GM12878 (cell line): ENCODE results near the gene ANTXR2.

ENCODE experiments used
- CREB1 ChIP-seq: IDR thresholded peaks from 2 replicates; pipeline ENCODE4 v1.6.1; 2012; ENCODE audit warnings: low read depth, mild to moderate bottlenecking, inconsistent platforms
- CREM ChIP-seq: IDR thresholded peaks from 2 replicates; pipeline ENCODE4 v1.6.1; 2014; ENCODE audit warnings: antibody characterized with exemption, low read depth
- EP300 ChIP-seq, 2 experiments: fragments of 150-350 bp in 1 of 2; IDR thresholded peaks; 2 replicates each; pipeline ENCODE4 v1.6.1; 2011 to 2012; ENCODE audit warnings: low read depth in 2 of 2, low read length in 2 of 2, borderline replicate concordance in 1 of 2, improper control_type of control experiment in 1 of 2, inconsistent platforms in 1 of 2; ENCODE audit not compliant: control insufficient read depth in 1 of 2
- FOXM1 ChIP-seq: IDR thresholded peaks from 2 replicates; pipeline ENCODE4 v1.6.1; 2012; ENCODE audit warnings: low read depth, mild to moderate bottlenecking, inconsistent platforms, low read length, moderate library complexity
- KDM1A ChIP-seq: fragments of 200-600 bp; sonication (generic); IDR thresholded peaks from 2 replicates; pipeline ENCODE4 v1.6.1; 2016; ENCODE audit warnings: borderline replicate concordance
- MXI1 ChIP-seq: fragments of 150-350 bp; IDR thresholded peaks from 2 replicates; pipeline ENCODE4 v1.6.1; 2011; ENCODE audit warnings: low read depth, mild to moderate bottlenecking, inconsistent platforms, low read length, improper control_type of control experiment
- POLR2A ChIP-seq: IDR thresholded peaks from 2 replicates; pipeline ENCODE4 v1.6.1; 2011; ENCODE audit warnings: low read depth, mild to moderate bottlenecking, low read length
- RAD21 ChIP-seq: IDR thresholded peaks from 2 replicates; pipeline ENCODE4 v1.6.1; 2011; ENCODE audit warnings: mild to moderate bottlenecking, low read depth, low read length, moderate library complexity; ENCODE audit not compliant: insufficient read depth
- SMAD1 ChIP-seq: fragments of 450-650 bp; IDR thresholded peaks from 2 replicates; pipeline ENCODE4 v1.6.1; 2018; ENCODE audit warnings: mild to moderate bottlenecking, low read depth; ENCODE audit not compliant: partially characterized antibody
- SMC3 ChIP-seq: IDR thresholded peaks from 2 replicates; pipeline ENCODE4 v1.6.1; 2011; ENCODE audit warnings: low read length, improper control_type of control experiment, borderline replicate concordance
- SRF ChIP-seq, 2 experiments: IDR thresholded peaks; 2 replicates each; pipeline ENCODE4 v1.6.1; 2011; ENCODE audit warnings: low read depth in 2 of 2, low read length in 2 of 2, mild to moderate bottlenecking in 1 of 2, moderate library complexity in 1 of 2
- YY1 ChIP-seq: IDR thresholded peaks from 2 replicates; pipeline ENCODE4 v1.6.1; 2011; ENCODE audit warnings: low read depth, mild to moderate bottlenecking, low read length
- TF ChIP-seq, protein P1 (sequence below): IDR thresholded peaks from 2 replicates; pipeline ENCODE4 v1.6.1; 2012; ENCODE audit warnings: low read depth, low read length, improper control_type of control experiment
- TF ChIP-seq, protein P2 (sequence below), 3 experiments: IDR thresholded peaks in 2 of 3; conservative IDR thresholded peaks in 1 of 3; 2 replicates each; pipeline ENCODE4 v1.5.1; 2011; ENCODE audit warnings: low read depth in 3 of 3, low read length in 3 of 3, mild to moderate bottlenecking in 3 of 3, control low read depth in 2 of 3, moderate library complexity in 2 of 3, inconsistent platforms in 1 of 3, mixed read lengths in 1 of 3; ENCODE audit not compliant: control insufficient read depth in 2 of 3, insufficient read depth in 1 of 3; ENCODE audit errors: extremely low read depth in 1 of 3

DNA sequence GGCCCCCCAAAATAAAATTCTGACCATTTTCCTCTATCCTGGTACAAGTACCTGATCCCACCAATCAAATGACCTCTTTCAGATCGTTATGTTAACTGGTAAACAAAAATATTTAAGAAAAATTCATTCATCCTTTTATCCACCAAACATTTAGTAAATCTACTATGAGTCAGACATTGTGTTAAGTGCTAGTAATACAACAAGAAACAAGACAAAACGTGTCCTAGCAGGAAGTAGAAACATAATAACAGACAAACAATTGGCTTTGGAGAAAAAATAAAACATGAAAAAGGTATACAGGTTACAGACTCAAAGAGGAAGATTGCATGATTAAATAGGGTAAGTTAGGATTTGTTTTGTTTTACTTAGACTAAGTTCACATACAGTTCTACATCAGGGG is 43.7 kb downstream of the ANTXR2 start:
- no peak for TF ChIP-seq CREB1
- no peak for TF ChIP-seq MXI1
- no peak for TF ChIP-seq EP300 (IDR thresholded peaks at IDR 0.05; ENCODE audit: borderline replicate concordance in 1 of 2, control insufficient read depth in 1 of 2, low read depth in 2 of 2, low read length in 2 of 2)
- TF ChIP-seq YY1, result no peak
- TF ChIP-seq POLR2A, result no peak
- no peak for TF ChIP-seq CREM
- no peak for TF ChIP-seq RAD21
- TF ChIP-seq, protein P1, sequence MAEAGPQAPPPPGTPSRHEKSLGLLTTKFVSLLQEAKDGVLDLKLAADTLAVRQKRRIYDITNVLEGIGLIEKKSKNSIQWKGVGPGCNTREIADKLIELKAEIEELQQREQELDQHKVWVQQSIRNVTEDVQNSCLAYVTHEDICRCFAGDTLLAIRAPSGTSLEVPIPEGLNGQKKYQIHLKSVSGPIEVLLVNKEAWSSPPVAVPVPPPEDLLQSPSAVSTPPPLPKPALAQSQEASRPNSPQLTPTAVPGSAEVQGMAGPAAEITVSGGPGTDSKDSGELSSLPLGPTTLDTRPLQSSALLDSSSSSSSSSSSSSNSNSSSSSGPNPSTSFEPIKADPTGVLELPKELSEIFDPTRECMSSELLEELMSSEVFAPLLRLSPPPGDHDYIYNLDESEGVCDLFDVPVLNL, result no peak
- TF ChIP-seq SMC3, result no peak
- TF ChIP-seq SMAD1, result no peak
- TF ChIP-seq, protein P2, sequence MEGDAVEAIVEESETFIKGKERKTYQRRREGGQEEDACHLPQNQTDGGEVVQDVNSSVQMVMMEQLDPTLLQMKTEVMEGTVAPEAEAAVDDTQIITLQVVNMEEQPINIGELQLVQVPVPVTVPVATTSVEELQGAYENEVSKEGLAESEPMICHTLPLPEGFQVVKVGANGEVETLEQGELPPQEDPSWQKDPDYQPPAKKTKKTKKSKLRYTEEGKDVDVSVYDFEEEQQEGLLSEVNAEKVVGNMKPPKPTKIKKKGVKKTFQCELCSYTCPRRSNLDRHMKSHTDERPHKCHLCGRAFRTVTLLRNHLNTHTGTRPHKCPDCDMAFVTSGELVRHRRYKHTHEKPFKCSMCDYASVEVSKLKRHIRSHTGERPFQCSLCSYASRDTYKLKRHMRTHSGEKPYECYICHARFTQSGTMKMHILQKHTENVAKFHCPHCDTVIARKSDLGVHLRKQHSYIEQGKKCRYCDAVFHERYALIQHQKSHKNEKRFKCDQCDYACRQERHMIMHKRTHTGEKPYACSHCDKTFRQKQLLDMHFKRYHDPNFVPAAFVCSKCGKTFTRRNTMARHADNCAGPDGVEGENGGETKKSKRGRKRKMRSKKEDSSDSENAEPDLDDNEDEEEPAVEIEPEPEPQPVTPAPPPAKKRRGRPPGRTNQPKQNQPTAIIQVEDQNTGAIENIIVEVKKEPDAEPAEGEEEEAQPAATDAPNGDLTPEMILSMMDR (IDR thresholded peaks at IDR 0.05 in 2 of 3, conservative IDR thresholded peaks at IDR 0.05 in 1 of 3; ENCODE audit: control insufficient read depth in 2 of 3, extremely low read depth in 1 of 3, insufficient read depth in 1 of 3, low read depth in 3 of 3, low read length in 3 of 3), result no peak
- TF ChIP-seq FOXM1, result no peak
- TF ChIP-seq KDM1A, result no peak
- TF ChIP-seq SRF (IDR thresholded peaks at IDR 0.05; ENCODE audit: low read depth in 2 of 2, low read length in 2 of 2), result no peak
